DOHH2 (cell line): ENCODE measurements around the gene PACRG.

Experiments
- H3F3A ChIP-seq: fragments of 200-600 bp; sonication (generic), shearing (Covaris generic); 2 replicates; pipeline ENCODE4 v1.6.0; 2016; ENCODE audit warnings: antibody characterized with exemption, mild to moderate bottlenecking; ENCODE audit not compliant: control insufficient read depth, insufficient read depth
- H3K27ac ChIP-seq: fragments of 200-600 bp; sonication (generic); 2 replicates; pipeline ENCODE4 v1.5.1; 2014; ENCODE audit warnings: low read depth, mild to moderate bottlenecking, low read length, moderate library complexity
- H3K27me3 ChIP-seq: fragments of 200-600 bp; sonication (generic); 2 replicates; pipeline ENCODE4 v1.6.1; 2014; ENCODE audit warnings: mild to moderate bottlenecking, low read length, mixed read lengths; ENCODE audit not compliant: control insufficient read depth
- H3K36me3 ChIP-seq: fragments of 200-600 bp; sonication (generic); 2 replicates; pipeline ENCODE4 v1.6.1; 2014; ENCODE audit warnings: mild to moderate bottlenecking, low read length, moderate library complexity, mixed read lengths; ENCODE audit not compliant: control insufficient read depth
- H3K4me1 ChIP-seq: fragments of 200-600 bp; sonication (generic); 2 replicates; pipeline ENCODE4 v1.6.1; 2014; ENCODE audit warnings: mild to moderate bottlenecking, low read length, mixed read lengths; ENCODE audit not compliant: control insufficient read depth
- H3K4me2 ChIP-seq: fragments of 200-600 bp; sonication (generic); 2 replicates; pipeline ENCODE4 v1.6.0; 2014; ENCODE audit warnings: mild to moderate bottlenecking, low read length, moderate library complexity
- H3K4me3 ChIP-seq: fragments of 200-600 bp; sonication (generic); 2 replicates; pipeline ENCODE4 v1.5.1; 2014; ENCODE audit warnings: mild to moderate bottlenecking, low read length, mixed read lengths
- H3K79me2 ChIP-seq: fragments of 200-600 bp; sonication (generic); 2 replicates; pipeline ENCODE4 v1.6.1; 2014; ENCODE audit warnings: mild to moderate bottlenecking, low read length, mixed read lengths; ENCODE audit not compliant: control insufficient read depth
- H3K9me2 ChIP-seq: fragments of 200-600 bp; sonication (generic); replicated peaks from 2 replicates; pipeline ENCODE4 v1.6.1; 2014; ENCODE audit warnings: mild to moderate bottlenecking, low read length, mixed read lengths; ENCODE audit not compliant: control insufficient read depth
- H3K9me3 ChIP-seq: fragments of 200-600 bp; sonication (generic); 2 replicates; pipeline ENCODE4 v1.6.1; 2014; ENCODE audit warnings: antibody characterized with exemption, low read length, mixed read lengths; ENCODE audit not compliant: control insufficient read depth, insufficient read depth
- H4K20me1 ChIP-seq: fragments of 200-600 bp; sonication (generic); 2 replicates; pipeline ENCODE4 v1.6.0; 2014; ENCODE audit warnings: low read depth, mild to moderate bottlenecking, antibody characterized with exemption, low read length, moderate library complexity; ENCODE audit not compliant: control insufficient read depth, insufficient read depth
- CTCF ChIP-seq: fragments of 200-600 bp; sonication (generic); IDR thresholded peaks from one replicate; pipeline ENCODE4 v1.5.1; 2014; ENCODE audit warnings: antibody characterized with exemption, mild to moderate bottlenecking, low read depth, low read length; ENCODE audit not compliant: poor library complexity, severe bottlenecking
- EZH2phosphoT487 ChIP-seq: fragments of 200-600 bp; sonication (generic); IDR thresholded peaks from 2 replicates; pipeline ENCODE4 v1.6.1; 2017; ENCODE audit warnings: borderline replicate concordance, mild to moderate bottlenecking, antibody characterized with exemption, low read length, moderate library complexity, mixed read lengths

Gene PACRG

GRCh38 chr6:162999575-163000285, 272.0 kb downstream of the PACRG start:
- no peaks in the 10 kb centered on the region for H3F3A ChIP-seq
- no peaks in the 10 kb centered on the region for H3K79me2 ChIP-seq
- no peaks in the 10 kb centered on the region for H3K36me3 ChIP-seq
- H3K4me2 ChIP-seq = no peak overlapping the region
- no peak overlapping the region for H3K27ac ChIP-seq
- H3K9me3 ChIP-seq = no peaks in the 10 kb centered on the region
- no peaks in the 10 kb centered on the region for H3K27me3 ChIP-seq
- H3K4me3 ChIP-seq = no peak overlapping the region
- H3K4me1 ChIP-seq = no peaks in the 10 kb centered on the region
- TF ChIP-seq CTCF = no peak
- TF ChIP-seq EZH2phosphoT487 = no peak
- H3K9me2 ChIP-seq = no peaks in the 10 kb centered on the region
- no peaks in the 10 kb centered on the region for H4K20me1 ChIP-seq

GRCh38 chr6:163001330-163001729, 273.6 kb downstream of the PACRG start:
- Histone ChIP-seq H3K79me2 (no peaks in the 10 kb centered on the region), H4K20me1 (no peaks in the 10 kb centered on the region), H3K36me3 (no peaks in the 10 kb centered on the region), H3K9me3 (no peaks in the 10 kb centered on the region), H3K4me3 (no peak overlapping the region), H3K27ac (no peak overlapping the region), H3K27me3 (no peaks in the 10 kb centered on the region), H3F3A (no peaks in the 10 kb centered on the region), H3K4me2 (no peak overlapping the region), H3K9me2 (no peaks in the 10 kb centered on the region), H3K4me1 (no peaks in the 10 kb centered on the region)
- no peak for TF ChIP-seq EZH2phosphoT487
- no peak for TF ChIP-seq CTCF

DNA sequence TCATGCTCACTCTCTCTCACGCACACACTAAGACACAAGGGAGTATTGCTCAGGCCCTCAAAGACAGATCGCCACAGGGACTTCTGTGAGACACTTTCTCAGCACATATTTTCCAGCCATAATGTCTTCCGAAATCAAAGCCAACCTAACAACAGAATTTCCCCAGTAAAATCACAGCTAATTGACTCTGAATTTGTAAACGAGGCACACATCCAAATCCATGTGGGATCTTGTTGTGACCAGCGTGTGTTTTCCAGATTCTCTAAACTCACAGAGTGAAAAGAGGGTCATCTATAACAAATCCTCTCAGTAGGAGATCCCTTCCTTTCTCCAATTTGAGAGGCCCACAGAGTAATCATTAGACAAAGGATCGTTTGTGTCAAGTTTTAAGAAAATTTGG, 280.4 kb downstream of the PACRG start:
- Histone ChIP-seq H3K4me3 (no peak overlapping the region), H3F3A (no peaks in the 10 kb centered on the region), H3K27me3 (no peaks in the 10 kb centered on the region), H3K4me1 (no peaks in the 10 kb centered on the region), H3K79me2 (no peaks in the 10 kb centered on the region), H3K9me3 (no peaks in the 10 kb centered on the region), H3K4me2 (no peak overlapping the region), H3K36me3 (no peaks in the 10 kb centered on the region), H4K20me1 (no peaks in the 10 kb centered on the region), H3K27ac (no peak overlapping the region), H3K9me2 (no peaks in the 10 kb centered on the region)
- TF ChIP-seq CTCF = no peak
- no peak for TF ChIP-seq EZH2phosphoT487
